ENCODE results near the gene PLXDC2.

Gene PLXDC2

DNA sequence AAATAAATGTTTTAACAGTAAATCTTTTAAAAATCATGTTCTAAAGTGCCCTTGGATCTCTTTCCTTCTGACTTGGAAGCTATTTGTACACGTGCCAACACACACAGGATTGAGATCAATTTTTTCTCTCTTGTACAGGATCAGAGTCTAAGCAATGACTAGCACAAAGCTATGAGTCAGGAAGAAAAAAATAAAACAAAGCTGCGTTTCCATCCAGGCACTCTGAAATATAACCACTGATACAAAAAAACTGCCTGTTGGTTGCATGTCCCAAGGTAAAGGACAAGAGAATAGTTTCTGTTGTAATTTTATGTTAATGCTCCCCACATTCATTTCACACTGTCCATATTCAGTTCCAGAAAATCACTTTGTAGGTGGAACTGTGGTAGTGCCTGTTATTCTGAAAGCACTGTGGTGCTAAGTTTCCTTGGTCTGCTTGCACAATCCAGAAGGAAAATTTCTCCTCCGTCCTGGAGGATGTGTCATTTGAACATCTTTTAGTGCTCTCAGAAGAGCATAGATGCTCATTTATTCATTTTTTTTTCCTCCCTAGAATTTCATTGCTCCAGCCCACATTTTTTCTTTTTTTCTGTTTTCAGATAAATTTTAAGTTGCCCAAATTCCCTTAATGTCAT lies 113.4 kb downstream of the PLXDC2 start:
- H3K4me3 ChIP-seq (ENCODE audit: low read depth, low read length): no peak overlapping the region
- TF ChIP-seq, protein P1, sequence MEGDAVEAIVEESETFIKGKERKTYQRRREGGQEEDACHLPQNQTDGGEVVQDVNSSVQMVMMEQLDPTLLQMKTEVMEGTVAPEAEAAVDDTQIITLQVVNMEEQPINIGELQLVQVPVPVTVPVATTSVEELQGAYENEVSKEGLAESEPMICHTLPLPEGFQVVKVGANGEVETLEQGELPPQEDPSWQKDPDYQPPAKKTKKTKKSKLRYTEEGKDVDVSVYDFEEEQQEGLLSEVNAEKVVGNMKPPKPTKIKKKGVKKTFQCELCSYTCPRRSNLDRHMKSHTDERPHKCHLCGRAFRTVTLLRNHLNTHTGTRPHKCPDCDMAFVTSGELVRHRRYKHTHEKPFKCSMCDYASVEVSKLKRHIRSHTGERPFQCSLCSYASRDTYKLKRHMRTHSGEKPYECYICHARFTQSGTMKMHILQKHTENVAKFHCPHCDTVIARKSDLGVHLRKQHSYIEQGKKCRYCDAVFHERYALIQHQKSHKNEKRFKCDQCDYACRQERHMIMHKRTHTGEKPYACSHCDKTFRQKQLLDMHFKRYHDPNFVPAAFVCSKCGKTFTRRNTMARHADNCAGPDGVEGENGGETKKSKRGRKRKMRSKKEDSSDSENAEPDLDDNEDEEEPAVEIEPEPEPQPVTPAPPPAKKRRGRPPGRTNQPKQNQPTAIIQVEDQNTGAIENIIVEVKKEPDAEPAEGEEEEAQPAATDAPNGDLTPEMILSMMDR (IDR thresholded peaks at IDR 0.05; ENCODE audit: borderline replicate concordance, insufficient read depth, low read depth, low read length): no peak

DNA sequence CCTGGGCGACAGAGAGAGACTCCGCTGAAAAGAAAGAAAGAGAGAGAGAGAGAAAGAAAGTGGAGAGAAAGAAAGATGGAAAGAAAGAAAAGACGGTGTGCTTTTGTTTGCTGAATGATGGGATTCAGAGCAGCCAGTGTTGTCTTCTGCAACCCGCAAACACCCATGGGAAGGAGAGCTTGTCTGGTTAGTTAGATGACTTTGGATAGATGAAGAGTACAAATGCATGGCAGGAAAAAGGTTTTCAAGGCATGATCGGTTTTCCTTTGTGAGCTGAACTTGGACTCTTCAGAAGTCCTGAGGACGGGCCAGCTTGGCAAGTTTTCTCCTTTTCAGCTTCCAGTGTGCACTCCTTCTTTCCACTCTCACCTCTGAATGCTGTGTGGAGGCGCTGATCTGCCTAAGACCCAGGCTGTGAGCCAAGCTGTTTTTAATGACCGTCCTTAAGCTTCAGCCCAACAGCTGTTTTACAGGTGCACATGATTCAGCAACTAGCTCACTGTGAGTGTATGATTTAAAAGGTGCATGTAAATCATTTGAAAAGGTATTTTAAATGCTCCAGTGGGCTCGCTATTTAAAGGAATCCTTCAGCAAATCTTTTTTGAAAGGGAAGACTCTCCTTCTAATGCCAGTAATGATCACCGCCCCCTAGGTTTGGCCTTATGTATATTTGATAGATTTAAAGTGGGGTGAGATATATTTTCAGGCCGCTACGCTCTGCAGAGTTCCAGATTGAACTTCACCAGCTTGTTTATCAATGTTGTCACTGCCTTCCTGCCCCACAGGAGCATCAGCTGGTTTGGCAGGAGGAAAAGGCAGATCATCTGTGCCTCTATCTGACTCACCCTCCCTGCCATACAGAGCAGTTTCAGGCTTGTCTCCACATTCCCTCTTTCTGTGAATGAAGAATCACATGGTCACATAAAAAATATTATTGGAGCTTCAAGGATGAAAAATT lies 115.0 kb downstream of the PLXDC2 start:
- H3K4me3 ChIP-seq (ENCODE audit: low read depth, low read length): no peak overlapping the region
- TF ChIP-seq, protein P1 (IDR thresholded peaks at IDR 0.05; ENCODE audit: borderline replicate concordance, insufficient read depth, low read depth, low read length): no peak

DNA sequence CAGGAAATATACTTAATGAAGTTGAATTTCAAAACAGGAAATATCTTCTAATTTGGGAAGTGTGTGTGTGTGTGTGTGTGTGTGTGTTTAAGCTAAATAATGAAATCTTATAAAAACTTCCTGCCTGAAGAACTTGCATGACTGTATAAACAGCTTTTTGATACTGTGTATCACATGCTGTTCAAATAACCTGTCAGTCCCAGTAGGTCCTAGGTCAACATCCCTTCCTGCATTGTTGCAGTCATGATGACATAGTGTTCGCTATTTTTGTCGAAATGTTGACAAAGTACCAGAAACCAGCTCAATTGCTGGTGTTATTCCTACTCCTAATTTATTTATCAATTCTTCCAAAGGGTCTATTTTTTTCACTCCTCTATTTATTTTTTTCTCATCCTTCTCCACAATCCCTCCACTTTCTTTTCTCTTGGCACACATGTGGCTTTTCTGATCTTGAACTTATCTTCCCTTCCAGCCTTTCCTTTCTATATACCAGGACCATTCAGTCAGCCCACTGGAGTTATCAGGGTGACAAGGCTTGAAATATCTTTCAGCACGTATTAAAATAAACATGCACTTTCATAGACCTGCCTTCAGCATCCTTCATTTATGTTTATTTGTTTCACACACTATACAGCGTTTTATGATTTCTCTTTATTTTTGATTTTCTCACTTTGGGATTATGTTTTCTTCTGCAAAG lies 115.8 kb downstream of the PLXDC2 start:
- no peak overlapping the region for H3K4me3 ChIP-seq (ENCODE audit: low read depth, low read length)
- TF ChIP-seq, protein P1 (IDR thresholded peaks at IDR 0.05; ENCODE audit: borderline replicate concordance, insufficient read depth, low read depth, low read length): no peak

DNA sequence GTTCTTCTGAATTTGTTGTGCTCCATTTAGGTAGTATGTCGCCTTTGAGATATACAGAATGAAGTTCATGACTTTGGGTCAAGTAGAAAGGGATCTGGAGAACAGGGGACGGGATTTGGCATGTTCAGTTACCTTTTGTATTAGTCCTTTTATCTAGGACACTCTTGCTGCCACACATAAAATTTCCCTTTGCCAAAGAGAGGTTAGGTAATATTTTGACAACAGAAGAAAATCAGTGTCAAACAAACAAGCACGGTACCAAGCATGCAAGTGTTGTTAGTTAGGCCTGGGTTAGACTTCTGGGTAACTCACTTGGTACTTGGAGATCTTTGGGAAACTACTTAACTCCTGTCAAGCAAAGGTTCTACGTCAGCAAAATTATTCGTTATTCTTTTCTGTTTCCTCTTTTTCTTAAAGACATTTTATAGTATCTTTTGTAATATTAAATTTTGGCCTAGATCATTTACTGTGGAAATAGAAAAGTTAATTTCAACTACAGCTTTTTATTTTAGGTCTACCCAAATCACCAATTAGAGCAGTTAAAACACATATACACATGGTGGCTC lies 116.7 kb downstream of the PLXDC2 start:
- TF ChIP-seq, protein P1 (IDR thresholded peaks at IDR 0.05; ENCODE audit: borderline replicate concordance, insufficient read depth, low read depth, low read length): no peak
- H3K4me3 ChIP-seq (ENCODE audit: low read depth, low read length): no peak overlapping the region

DNA sequence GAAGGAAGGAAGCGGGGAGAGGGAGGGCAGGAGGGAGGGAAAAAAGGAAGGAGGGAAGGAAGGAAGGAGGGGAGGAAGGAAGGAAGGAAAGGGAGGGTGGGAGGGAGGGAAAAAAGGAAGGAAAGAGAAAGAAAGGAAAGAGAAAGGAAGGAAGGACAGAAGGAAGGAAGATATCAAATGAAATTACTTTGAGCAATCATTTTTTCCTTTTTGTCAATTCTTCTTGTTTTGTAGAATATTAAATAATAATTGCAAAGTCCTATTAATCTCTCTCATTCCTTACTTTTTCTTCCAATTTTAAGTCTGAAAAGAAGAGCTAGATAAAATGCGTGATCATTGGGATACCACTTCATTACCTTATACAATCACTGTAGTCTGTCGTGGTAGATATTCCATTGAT lies 117.5 kb downstream of the PLXDC2 start:
- no peak overlapping the region for H3K4me3 ChIP-seq (ENCODE audit: low read depth, low read length)
- TF ChIP-seq, protein P1 (IDR thresholded peaks at IDR 0.05; ENCODE audit: borderline replicate concordance, insufficient read depth, low read depth, low read length): no peak

DNA sequence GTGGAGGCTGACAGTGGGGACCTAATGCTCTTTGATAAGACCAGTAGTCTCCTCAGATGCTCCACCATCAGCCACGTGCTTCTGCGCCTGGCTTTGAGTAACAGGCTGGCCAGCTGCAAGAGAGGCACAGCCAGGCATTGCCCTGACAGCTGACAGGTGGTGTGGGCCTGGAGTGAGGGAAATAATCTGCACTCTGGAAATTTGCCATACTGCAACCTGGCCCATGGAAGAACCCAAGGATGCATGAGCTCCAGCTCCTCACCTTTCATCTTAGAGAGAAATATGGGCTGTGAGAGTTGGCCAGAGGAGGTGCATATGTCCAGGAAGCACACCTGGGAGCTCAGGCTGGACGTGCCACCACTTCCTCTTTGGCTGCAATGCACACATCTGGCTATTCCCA lies 118.9 kb downstream of the PLXDC2 start:
- H3K4me3 ChIP-seq (ENCODE audit: low read depth, low read length): no peak overlapping the region
- TF ChIP-seq, protein P1 (IDR thresholded peaks at IDR 0.05; ENCODE audit: borderline replicate concordance, insufficient read depth, low read depth, low read length): no peak

Data from GM12875 (cell line).